Ramos (cell line): Measurements from ENCODE around the gene IL4R.
"Not testable (repeated sequence)": the region's sequence is repeated elsewhere in the genome, so short reads cannot be mapped to it uniquely, and the experiment has no call there.

Source experiments
- in situ Hi-C: fragments of 300-500 bp; cut with MboI; formaldehyde crosslinking; loops from one replicate; pipeline ENCODE4 v1.14.3; 2022; ENCODE audit warnings: low sequenced_read_pairs; ENCODE audit not compliant: unreplicated experiment

IL4R gene

DNA sequence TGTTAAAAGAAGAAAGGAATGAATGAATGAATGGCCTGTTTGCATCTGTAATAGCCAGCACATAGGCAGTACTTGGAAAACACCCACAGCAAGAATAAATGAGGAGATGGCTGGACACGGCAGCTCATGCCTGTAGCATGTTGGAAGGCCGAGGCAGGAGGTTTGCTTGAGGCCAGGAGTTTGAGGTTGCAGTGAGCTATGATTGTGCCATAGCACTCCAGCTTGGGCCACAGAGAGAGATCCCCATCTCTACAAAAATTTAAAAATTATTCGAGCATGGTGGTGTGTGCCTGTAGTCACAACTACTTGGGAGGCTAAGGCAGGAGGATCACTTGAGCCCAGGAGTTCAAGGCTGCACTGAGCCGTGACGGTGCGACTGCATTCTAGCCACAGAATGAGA, 12.5 kb downstream of the IL4R start:
- in situ Hi-C loops, result no loop called here

DNA sequence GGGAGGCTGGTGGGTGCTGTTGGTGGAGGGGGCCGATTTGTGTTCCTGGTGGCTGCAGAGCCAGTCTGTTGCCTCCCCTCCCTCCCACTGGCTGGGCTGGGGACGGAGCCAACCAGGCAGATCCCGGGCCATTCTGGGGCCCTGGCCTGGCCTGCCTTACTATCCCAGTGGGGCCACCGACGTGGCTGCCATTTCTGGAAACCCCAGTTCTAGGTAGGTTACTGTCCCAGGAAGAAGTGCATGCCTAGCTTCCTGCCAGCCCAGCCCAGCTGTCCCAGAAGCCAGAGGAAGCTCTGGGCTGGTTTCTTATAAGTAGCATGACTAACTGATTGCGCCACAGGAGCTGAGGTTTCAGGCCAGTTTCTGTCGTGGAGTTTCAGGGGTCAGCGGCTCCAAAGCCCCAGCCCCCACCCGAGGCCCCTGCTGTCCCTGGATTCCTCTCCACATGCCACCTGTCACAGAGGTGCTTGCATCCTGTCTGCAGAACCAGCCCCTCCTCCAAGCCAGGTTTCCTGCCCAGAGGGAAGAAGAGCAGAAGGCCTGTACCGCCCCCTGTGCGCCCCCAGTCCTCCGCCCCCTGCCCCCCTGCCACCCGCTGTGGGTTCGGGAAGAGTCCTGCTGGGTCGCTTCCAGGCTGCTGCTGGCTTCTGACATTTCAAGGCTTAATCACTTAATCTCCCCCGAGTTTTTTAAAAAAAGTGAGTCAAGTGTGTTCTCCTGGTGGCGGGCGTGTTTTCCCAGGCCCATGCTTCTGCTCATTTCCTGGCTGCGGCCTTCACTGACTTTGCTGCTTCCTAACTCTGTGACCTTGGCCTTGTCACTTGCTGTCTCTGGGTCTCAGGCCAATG, 13.2 kb downstream of the IL4R start:
- in situ Hi-C loops, result no loop called here

DNA sequence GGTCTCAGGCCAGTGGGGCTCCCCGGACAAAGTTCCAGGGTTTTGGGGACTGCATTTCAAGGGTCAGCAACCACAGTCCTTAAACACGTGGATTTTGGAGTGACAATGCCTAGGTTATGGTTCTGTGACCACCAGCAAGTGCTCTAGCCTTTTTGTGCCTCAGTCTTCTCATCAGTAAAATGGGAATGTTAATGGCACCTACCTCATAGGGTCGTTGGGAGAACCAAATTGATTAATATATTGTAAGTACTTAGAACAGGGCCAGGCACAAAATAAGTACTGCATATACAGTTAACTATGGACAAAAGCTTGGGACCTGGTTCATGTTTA, 13.8 kb downstream of the IL4R start:
- in situ Hi-C loops, result no loop called here

DNA sequence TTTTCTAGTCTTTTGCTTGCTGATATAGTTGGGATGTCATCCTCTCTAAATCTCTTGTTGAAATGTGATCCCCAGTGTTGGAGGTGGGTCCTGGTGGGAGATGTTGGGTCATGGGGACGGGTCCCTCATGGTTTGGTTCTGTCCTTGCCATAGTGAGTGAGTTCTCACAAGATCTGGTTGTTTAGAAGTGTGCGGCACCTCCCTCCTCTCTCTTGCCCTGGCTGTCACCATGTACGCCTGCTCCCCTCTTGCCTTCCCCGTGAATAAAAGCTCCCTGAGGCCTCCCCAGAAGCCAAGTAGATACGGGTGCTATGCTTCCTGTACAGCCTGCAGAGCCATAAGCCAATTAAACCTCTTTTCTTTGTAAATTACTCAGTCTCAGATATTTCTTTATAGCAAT, 15.2 kb downstream of the IL4R start:
- in situ Hi-C loops, result no loop called here

DNA sequence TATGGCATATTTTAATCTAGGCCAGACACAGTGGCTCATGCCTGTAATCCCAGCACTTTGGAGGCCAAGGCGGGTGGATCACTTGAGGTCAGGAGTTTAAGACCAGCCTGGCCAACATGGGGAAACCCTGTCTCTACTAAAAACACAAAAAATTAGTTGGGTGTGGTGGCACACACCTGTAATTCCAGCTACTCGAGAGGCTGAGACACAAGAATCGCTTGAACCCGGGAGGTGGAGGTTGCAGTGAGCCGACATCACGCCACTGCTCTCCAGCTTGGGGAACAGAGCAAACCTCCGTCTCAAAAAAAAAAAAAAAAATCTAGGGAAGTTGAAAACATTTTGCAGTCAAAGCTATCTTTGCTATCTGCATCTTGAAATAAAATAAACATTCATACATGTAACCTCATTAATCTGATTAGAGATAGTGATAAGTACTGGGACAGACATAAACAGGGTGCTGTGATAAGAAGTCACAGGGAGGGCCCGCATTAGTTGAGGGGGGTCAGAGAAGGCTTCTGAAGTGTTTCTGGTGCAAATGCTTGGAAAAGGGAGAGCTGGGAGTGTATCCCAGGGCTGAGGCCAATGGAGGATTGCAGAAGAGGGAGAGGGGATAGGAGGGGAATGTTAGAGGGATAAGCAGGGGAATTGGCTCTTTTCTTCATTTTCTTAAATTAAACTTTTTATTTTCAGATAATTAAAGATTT, 15.8 kb downstream of the IL4R start:
- in situ Hi-C loops, result not testable (repeated sequence)

DNA sequence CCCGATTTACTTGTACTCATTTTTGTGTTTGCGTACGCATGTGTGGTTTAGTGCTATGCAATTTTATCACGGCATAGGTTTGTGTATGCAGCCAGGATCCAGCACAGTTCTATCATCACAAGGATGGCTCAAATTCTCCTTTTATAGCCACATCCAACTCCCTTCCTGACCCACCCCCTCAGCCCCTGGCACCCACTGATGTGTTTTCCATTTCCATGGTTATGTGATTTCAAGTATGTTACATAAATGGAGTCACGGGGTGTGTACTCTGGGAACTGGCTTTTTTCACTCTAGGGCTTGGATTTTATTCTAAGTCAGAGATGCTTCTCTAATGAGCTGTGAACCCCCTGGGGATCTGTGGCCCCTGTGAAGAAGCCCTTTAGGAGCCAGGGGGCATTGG, 16.8 kb downstream of the IL4R start:
- in situ Hi-C loops, result no loop called here

DNA sequence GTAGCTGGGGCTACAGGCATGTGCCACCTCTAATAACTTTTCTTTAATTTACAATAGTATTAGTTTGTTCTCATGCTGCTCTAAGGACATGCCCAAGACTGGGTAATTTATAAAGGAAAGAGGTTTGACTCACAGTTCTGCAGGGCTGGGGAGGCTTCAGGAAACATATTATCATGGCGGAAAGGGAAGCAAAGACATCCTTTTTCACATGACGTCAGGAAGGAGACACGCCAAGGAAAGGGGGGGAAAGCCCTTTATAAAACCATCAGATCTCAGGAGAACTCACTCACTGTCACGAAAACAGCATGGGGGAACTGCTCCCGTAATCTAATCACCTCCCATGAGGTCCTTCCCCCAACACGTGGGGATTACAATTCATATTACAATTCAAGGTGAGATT, 18.3 kb downstream of the IL4R start:
- in situ Hi-C loops, result no loop called here

DNA sequence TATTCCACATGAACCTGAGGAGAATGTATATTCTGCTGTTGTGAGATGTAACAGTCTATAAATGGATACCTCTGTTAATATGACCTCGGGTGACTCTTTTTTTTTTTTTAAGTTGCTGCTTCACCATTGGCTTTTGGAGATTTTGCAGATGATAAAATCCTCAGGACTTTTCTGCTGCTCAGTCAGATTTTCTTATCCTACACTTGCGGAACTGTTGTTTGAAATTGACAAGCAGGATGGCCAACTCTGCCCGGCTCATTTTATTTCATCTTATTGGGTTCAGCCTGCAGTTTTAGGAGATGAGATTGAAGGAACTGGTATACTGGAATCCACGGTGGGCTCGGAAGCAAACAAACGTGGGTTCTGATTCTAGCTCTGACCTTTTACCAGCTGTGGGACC, 19.3 kb downstream of the IL4R start:
- in situ Hi-C loops, result no loop called here

DNA sequence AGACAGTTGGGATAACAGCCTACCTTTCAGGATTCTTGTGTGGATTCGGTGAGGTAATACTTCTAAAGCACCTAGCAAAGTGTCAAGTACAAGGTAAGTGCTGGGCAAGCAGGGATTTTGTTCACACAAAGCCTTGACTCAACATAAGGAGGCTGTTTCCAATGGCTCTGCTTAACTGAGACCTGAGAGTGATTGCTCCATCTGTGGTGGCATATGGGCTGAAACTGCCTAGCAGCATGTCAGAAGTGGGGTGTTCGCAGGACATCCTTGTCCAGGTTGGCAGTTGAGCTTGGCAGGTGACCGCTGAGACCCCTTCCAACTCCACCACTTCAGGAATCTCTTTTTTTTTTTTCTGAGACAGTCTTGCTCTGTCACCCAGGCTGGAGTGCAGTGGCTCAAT, 19.8 kb downstream of the IL4R start:
- in situ Hi-C loops, result no loop called here

DNA sequence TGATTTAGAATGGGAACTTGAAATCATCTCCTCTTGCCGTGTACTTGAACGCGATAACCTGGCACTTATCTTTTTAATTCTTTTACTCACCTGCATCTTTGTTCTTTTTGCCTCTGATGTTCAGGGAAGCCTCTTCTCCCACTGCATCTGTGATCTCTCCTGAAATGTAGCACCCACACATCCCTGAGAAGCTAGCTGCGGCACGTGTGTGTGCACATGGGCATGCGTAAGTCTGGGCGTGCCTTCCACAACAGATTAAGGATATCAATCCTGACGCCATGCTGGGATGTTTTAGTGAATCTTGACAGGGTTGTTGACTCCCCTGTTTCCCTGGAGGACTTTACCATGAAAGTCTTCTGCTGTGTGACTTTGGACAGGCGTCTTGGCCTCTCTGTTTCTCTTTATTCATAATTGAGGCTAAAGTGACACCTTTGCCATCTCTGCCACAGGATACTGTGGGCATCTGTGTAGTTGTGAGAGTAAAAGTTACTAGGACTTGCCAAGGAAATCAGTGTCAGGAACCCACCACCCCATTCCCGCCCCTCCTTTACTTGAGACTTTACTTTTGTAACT, 20.5 kb downstream of the IL4R start:
- in situ Hi-C loops, result no loop called here

DNA sequence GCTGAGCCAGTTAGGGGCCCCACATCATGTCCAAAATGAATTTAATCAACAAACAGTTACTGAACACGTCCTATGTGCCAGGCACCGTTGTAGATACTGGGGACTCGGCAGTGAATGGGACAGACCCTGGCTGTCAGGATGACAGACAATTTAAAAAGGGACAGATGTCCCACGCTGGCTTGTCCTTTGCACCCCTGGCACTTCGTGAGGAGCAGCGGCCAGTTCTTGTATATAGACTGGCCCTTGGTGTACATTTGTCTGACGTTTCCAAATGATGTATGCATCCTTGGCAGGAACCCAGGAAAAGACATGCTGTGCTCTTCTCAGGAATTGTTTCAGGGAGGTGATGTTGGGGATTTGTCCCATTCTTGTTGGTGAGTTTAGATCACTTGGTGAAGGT, 21.1 kb downstream of the IL4R start:
- in situ Hi-C loops, result no loop called here

DNA sequence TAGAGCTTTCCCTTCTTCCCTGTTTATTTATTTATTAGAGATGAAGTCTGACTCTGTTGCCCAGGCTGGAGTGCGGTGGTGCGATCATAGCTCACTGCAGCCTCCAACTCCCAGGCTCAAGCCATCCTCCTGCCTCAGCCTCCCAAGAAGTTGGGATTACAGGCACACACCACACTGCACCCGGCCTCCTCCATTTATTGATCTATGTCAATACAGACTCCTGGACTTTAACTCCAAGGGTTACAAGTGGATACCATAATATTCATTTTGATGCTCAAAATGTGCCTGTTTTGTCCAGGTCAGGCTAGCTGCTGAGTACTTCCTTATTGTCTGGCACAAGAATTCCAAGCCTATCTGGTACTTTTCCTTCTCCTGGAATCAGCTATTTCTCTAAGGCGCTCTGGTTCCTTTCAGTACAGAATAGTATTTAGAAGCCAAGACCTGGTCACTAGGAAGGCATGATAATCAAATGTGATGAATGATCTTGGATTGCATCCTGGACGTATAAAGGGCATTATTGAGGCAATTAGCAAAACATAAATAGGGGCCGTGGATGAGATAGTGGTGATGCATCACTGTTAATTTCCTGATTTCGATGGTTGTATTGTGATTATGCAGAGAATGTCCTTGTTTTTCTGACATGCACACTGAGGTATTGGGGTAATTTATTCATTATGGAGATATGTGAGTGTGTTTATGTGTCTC, 21.7 kb downstream of the IL4R start:
- in situ Hi-C loops, result no loop called here

DNA sequence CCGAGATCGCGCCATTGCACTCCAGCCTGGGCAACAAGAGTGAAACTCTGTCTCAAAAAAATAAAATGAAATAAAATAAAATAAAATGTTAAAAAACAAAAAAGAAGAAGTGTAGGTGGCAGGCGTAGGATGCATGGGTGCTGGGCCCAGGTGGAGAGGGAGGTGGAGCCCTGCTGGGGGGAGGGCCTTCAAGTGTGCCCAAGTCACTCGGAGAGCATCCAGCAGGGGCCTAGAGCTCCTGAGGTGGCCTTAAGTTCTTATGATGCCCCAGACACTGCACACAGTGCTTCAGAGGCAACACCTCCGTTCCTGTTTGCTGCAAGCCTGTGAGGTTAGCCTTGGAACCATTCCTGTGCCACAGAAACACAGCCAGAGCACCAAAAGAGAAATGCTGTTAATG, 23.2 kb downstream of the IL4R start:
- in situ Hi-C loops, result no loop called here

DNA sequence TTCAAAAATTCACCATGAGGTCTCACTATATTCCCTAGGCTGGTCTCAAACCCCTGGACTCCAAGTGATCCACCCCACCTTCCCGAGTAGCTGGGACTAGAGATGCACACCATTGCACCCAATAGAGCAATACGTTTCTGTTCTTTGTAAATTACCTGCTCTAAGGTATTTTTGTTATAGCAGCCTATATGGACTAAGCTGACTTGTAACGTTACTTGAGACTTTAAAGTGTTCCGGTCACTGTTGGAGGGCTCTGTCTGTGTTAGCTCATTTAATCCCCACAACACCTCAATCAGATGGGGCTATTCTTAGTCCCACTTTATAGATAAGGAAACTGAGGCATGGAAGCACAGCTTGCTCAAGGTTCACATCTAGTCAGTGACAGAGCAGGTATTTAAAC, 25.4 kb downstream of the IL4R start:
- in situ Hi-C loops, result no loop called here

DNA sequence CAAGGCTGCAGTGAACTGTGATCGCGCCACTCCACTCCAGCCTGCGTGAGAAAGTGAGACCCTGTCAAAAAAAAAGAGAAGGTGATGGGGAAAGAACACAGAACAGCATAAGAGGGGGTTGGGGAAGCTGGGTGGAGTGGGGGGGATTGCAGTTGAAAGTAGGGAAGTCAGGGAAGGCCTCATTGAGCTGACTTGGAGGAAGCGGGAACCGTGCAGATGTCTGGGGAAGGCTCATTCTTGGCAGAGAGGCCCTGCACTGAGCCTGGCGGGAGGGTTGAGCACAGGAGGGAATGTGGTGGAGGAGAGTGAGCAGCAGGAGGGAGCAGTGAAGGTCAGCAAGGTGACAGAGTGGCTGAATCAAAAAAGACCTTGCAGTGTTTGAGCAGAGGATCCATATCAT, 26.9 kb downstream of the IL4R start:
- in situ Hi-C loops, result no loop called here

DNA sequence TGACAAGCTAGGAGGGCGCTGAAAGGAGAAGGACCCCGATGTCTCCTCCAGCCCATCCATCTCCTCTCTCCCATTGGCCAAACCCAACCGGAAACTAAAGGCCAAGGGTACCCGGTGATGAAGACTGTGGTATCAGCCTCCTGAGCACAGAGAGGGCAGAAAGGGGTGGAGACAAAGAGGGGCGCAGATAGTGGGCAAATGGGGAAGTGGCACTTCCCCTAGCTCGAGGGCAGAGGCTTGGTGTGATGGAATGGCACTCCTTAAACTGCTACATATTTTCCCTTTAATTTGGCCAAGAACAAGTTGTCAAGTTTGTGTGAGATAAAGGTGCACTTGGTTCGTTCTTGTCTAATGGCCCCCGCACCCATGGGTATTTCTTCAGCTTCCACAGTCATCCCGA, 27.8 kb downstream of the IL4R start:
- in situ Hi-C loops, result no loop called here

DNA sequence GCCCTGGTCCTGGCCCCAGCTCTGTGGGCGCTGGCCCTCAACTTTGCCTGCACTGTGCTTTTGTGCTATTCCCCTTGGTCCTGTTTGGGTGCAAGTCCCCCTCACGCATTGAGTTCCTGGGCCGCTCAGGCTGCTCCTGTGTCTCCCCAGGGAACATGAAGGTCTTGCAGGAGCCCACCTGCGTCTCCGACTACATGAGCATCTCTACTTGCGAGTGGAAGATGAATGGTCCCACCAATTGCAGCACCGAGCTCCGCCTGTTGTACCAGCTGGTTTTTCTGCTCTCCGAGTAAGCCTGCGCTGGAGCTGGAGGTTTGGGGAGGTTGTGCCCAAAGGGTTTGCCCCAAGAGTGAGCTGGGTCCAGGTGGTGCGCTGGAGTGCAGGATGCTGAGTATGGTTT, 28.2 kb downstream of the IL4R start:
- in situ Hi-C loops, result no loop called here

DNA sequence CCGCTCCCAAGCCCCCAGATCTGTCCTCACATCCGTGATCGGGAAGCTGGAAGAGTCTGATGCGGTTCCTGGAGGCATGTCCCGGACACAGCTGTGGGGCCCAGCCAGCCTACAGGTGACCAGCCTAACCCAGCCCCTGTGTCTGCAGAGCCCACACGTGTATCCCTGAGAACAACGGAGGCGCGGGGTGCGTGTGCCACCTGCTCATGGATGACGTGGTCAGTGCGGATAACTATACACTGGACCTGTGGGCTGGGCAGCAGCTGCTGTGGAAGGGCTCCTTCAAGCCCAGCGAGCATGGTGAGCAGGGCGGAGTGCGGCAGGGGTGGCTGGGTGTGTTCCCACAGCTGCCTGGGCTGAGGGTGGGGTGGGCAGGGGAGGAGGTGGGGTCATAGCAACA, 30.9 kb downstream of the IL4R start:
- in situ Hi-C loops, result no loop called here

DNA sequence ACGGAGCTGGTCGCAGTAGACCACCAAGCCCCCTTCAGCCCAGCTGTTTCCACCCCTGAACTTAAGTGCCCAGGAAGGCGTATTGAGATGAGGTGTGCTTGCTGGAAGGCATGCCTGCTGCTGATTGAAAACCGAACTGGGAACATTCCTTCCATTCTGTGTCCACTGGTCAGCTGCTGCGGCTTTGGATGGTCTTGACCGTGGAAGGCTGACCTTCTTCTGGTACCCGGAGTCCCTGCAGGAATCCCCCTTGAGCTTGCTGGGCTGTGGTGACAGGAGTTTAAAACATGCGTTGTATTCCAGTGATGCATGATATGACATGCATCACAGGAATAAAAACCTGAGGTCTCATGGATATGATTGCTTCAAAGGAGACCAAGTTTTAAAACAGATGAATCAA, 31.4 kb downstream of the IL4R start:
- in situ Hi-C loops, result no loop called here

DNA sequence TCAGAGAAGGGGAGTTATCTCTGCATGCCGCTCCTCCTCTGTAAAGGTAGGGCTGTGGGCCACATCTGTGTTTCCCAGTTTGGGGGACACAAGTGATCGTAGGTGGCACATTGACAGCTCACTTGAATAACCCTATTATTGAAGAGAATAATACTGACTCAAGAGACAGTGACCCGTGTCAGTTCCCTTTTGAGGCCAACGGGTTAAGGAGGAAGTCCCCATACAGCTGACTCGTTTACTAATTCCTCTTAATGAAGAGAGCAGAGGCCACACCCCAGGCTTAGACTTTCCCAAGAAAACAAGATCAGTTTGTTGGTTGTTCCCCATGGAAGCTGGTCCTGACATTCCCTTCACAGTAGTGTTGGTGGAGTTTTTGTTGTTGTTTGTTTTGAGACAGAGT, 33.0 kb downstream of the IL4R start:
- in situ Hi-C loops, result no loop called here
